Measurements from ENCODE around the gene MUSK.
"Not testable (repeated sequence)": the region's sequence is repeated elsewhere in the genome, so short reads cannot be mapped to it uniquely, and the experiment has no call there.

Gene MUSK

GRCh38 chr9:110810262-110810976 lies 141.8 kb downstream of the MUSK start:
- DNase-seq (ENCODE audit: low read depth, low spot score), result no peak

- DNase-seq (ENCODE audit: low read depth, low spot score), result no peak
Measured at GRCh38 chr9:110812886-110813285, 144.3 kb downstream of the MUSK start.

- no peak for DNase-seq (ENCODE audit: low read depth, low spot score)
Measured at GRCh38 chr9:110814159-110814558, 145.6 kb downstream of the MUSK start.

GRCh38 chr9:110815361-110815760 lies 146.8 kb downstream of the MUSK start:
- DNase-seq (ENCODE audit: low read depth, low spot score), result no peak

GRCh38 chr9:110820381-110820780 lies 151.8 kb downstream of the MUSK start:
- DNase-seq (ENCODE audit: low read depth, low spot score), result no peak

- DNase-seq (ENCODE audit: low read depth, low spot score), result no peak
Measured at GRCh38 chr9:110821064-110821463, 152.5 kb downstream of the MUSK start.

GRCh38 chr9:110825129-110825528 lies 156.5 kb downstream of the MUSK start:
- not testable (repeated sequence) for DNase-seq (ENCODE audit: low read depth, low spot score)

- DNase-seq (ENCODE audit: low read depth, low spot score), result no peak
Measured at GRCh38 chr9:110825950-110826349, 157.4 kb downstream of the MUSK start.

GRCh38 chr9:110826400-110826799 lies 157.8 kb downstream of the MUSK start:
- DNase-seq (ENCODE audit: low read depth, low spot score), result peak; percentile 28

GRCh38 chr9:110828264-110828663 lies 159.7 kb downstream of the MUSK start:
- DNase-seq (ENCODE audit: low read depth, low spot score), result no peak

GRCh38 chr9:110830495-110830894 lies 161.9 kb downstream of the MUSK start:
- DNase-seq (ENCODE audit: low read depth, low spot score), result no peak

GRCh38 chr9:110832926-110833325 lies 164.3 kb downstream of the MUSK start:
- no peak for DNase-seq (ENCODE audit: low read depth, low spot score)

- DNase-seq (ENCODE audit: low read depth, low spot score), result no peak
Measured at GRCh38 chr9:110835404-110835803, 166.8 kb downstream of the MUSK start.

- no peak for DNase-seq (ENCODE audit: low read depth, low spot score)
Measured at GRCh38 chr9:110835859-110836271, 167.3 kb downstream of the MUSK start.

- no peak for DNase-seq (ENCODE audit: low read depth, low spot score)
Measured at GRCh38 chr9:110837401-110838005, 168.9 kb downstream of the MUSK start.

GRCh38 chr9:110842169-110842568 lies 173.6 kb downstream of the MUSK start:
- DNase-seq (ENCODE audit: low read depth, low spot score), result peak; percentile 20

GRCh38 chr9:110842986-110843385 lies 174.4 kb downstream of the MUSK start:
- no peak for DNase-seq (ENCODE audit: low read depth, low spot score)

GRCh38 chr9:110844121-110844520 lies 175.5 kb downstream of the MUSK start:
- no peak for DNase-seq (ENCODE audit: low read depth, low spot score)

GRCh38 chr9:110846215-110846614 lies 177.6 kb downstream of the MUSK start:
- no peak for DNase-seq (ENCODE audit: low read depth, low spot score)

GRCh38 chr9:110847671-110848070 lies 179.1 kb downstream of the MUSK start:
- no peak for DNase-seq (ENCODE audit: low read depth, low spot score)

GRCh38 chr9:110850401-110851135 lies 182.0 kb downstream of the MUSK start:
- no peak for DNase-seq (ENCODE audit: low read depth, low spot score)

All from iPS DF 19.7 (cell line).